Measurements from ENCODE around the gene VSIG4. TPM values are rescaled to one million over a fixed set of nuclear protein-coding genes. Genes with fewer than 3 reads are reported as not detected.

Gene VSIG4
- polyA plus RNA-seq, 1 donor = 5.7 TPM

DNA sequence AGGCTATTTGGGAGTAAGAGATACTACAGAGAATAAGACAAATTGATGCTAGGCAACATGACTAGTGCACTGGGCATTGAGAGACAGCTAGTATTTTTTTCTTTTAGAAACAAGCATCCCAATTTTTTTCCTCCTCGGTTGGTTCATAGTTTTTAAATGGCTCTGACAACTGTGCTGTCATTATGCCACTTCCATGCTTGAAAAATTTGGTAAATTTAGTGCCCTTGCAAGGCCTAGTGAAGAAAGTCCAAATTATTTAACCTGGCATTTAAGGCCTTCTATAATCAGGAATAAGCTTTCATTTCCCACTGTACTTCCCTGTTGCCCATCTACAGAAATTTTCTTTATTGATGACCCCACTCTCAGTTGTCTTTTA, 15.8 kb downstream of the VSIG4 start:
- no peak for DNase-seq

DNA sequence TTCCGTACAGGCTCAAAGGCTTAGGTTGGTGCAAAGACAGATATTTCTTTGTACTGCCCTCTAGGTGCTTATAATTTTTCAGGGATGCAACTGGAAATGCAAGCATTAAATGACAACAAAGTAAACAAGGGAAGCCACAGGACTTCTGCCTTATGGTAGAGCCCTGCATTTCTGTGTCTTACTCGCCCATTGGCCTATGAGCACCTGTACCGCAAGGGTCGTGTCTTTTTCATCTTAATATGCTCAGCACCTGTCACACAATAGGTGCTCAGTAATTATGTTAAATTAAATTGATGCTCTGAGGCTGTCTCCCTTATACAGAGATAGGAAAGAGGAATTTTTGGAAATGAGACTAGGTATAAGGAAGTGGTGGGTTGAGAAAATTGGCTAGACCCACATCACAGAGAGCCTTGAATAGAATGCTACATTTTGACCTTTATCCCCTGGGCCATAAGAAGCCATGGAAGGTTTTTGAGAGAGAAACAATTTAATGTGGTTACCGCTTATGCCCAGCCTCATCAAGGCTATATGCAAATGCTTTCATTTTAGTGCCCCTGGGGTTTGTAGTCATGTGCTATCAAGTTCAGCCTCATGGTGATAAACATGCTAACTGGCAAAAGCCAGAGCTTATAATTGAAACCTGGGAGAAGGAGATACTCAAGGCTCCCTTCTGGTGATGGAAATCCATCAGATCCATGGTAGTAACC, 16.3 kb downstream of the VSIG4 start:
- no peak for DNase-seq

DNA sequence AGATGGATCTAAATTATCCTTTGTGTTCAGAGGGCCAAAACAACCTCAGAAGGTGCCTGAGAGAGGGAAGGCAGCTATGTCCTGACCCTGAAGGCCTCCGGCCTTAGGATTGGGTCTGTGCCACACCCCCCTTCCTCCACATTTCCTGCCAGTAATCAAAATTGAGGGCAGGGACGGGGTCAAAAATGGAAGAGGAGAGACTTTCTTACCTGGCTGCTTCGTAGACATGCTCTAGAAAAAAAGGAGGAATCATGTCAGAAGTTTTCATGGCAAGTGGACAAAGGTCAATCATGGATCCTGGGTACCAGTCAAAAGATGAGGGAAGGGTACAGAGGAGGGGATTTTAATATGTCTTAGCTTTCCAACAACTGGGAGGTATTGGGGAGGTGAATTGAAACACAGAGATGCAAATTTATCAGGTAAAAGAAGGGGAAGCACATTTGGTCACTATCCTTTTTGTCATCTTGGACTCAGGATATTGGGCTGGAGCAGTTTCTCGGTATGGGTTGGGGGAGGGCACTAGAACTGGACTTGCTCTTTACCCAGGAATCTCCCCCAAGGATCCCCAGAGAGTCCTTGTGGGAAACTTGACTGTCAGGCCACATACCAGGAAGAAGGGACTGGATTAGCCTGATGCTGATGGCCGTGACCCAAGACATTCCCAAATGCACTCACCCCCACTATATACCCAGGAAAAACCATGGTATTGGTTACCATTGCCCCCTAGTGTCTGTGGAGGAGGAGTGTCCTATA, 17.1 kb downstream of the VSIG4 start:
- no peak for DNase-seq

DNA sequence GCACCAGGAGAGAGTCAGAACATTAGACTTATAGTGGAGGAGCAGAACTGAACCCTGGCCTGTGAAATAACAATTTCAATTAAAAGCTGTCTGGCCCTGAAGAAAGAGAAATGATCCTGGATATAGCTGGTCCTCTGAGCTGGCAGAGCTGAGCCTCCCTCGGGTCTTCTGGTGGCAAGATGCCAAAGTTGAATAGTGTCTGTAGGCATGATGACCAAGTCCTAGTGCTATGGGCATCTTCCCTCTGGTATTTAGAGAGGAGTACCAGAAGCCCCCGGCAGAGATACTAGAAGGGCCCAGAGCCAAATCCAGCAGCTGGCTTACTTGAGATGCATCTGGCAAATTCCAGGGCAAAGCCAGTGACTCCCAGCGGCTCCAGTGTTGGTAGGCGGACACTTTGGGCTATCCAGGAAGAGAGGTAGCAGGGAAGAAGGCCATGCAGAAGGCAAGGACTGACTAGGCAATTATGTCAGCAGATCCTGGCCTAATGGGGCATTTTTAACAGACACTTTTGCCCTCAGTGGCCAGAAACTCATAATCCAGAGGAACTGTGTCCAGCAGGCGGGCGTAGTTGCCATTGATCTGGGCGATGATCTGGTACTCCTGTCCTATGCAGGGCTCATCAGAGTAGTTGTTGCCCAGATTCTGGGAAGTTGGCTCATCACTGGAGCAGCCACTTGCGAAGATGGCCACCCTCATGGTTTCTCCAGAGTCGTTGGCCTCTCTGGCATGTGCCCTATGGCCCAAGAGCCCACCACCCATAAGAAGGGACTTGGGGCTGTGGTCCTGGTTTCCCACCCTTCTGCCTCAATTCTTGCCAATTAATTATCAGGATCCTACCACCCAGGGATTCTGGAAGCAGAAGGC, 17.9 kb downstream of the VSIG4 start:
- no peak for DNase-seq

DNA sequence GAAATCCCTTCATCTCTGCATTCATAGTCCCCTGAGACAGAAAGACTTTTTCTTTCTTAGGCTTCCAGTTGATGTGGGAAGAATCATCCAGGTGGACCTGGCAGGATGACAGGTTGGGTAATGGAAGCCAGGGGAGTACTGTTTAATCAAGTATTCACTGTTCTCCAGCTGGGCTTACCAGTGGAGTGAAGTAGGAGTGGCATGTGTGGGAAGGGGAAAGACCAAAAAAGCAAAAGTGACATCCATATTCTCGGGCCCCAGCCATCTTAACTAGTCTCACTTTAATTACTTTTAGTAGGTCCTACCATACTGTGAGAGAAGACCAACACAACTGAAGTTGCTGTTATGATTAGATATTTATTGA, 18.5 kb downstream of the VSIG4 start:
- no peak for DNase-seq

DNA sequence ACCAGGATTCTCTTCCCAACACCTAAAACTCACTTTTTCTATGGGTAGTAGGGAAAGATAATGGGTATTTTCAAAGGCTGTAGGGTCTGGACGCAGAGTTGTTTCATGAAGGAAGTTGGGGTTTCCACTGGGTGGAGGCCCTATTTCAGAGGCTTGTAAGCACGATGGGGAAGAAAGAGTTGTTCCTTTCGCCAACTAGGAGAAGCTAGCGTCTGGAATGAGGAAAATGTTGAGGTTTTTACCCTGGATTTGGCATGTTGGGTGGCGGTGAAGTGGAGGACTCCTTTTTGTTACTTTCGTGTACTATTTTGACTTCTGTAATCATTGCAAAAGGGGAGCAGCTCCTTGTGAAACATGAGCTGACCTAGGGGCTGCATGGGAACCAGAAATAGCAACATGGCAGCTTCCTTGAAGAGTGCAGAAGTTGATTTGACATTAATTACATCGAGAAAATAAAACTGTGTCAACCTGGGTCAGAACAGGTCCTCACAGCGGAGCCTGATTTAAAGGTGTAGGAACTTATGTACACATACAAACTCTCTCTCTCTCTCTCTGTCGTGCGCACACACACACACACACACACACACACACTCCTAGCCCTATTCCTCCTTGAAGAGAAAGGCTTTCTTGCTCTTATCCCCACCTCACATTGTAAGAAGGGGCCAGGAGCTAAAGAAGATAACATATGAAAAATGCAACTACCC, 19.1 kb downstream of the VSIG4 start:
- no peak for DNase-seq

DNA sequence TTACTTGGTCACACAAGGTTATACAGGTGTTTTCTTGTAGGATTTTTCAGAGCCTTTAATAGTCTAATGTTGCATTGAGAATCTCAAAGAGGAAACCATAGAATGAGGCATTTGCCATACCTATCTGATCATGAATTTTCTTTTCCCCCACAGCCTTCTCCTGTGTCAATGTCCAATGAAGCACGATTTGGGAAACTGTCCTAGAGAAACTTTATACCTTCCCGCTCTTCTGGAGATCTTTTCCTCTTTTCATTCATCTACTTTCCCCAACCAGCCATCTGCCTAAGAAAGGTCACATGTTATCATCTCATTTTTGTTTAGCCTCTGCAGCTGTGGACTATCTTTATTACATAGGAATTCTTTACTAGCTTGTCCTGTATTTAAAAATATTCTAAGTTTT, 19.9 kb downstream of the VSIG4 start:
- DNase-seq = no peak

DNA sequence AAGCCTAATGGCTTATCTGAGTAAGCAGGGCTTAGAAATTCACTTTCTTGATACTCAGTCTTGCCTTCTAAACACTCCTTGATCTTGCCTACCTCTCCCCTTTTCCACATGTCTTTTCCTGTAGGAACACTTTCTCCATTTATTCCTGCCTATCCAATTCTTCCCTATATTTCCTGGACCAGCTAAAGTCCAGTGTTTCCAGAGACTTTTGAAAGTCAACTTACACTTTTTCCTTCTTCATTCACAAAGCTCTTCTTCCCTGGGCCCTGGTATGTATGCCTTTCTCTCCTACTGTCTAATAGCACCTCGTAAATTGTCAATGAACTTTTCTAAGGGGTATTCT, 20.6 kb downstream of the VSIG4 start:
- DNase-seq = no peak

DNA sequence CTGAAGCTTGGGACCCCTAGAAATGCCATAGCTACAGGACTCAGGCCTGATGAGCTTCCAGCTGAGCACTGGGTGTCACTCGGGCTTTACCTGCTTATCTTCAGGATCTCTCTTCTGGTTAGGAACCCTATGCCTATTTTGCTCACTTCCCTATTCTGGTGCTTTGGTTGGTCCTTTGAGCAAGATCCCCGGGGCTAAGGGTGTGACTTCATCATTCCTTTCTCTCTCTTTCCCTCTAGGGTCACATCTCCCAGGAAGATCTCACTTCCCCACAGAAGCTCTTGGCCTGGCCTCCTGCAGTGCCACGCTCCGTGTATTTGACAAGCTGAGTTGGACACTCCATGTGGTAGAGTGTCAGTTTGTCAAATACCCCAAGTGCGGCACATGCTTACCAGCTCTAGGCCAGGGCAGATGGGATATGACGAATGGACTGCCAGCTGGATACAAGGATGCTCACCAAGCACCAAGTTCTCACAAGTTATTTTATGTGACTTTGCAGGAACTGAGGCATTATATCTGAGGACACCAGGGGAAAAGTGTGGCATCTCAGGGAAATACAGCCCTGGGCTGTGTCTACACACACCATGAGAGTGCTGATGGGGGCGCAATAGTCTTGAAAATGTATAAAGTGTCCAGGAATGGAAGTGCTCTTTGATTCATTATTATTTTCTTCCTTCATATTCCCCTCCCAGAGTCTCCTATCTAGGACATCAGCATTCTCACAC, 21.1 kb downstream of the VSIG4 start:
- DNase-seq = no peak

DNA sequence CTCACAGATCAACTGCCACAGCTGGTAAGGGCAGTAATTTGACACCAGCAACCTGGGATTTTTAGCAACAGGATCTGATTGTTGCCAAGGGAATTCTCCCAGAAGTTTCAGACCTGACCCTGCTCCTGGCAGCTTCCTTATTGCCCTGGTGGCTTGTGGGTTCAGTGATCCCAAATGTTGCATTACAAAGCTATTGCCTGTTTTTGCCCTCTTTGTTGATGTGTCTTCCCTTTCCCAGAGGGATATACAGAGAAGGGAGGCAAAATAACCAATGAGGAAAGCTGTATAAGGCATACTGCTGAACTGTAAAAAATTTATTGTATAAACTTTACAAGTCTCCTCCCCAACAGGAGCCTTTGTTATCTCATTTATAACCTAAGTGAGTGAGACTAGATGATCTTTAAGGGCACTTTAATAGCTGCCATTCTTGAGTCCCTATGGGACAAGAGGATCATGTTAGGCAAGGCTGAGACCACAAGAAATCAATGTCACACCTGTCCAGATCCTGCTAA, 22.2 kb downstream of the VSIG4 start:
- DNase-seq = no peak

DNA sequence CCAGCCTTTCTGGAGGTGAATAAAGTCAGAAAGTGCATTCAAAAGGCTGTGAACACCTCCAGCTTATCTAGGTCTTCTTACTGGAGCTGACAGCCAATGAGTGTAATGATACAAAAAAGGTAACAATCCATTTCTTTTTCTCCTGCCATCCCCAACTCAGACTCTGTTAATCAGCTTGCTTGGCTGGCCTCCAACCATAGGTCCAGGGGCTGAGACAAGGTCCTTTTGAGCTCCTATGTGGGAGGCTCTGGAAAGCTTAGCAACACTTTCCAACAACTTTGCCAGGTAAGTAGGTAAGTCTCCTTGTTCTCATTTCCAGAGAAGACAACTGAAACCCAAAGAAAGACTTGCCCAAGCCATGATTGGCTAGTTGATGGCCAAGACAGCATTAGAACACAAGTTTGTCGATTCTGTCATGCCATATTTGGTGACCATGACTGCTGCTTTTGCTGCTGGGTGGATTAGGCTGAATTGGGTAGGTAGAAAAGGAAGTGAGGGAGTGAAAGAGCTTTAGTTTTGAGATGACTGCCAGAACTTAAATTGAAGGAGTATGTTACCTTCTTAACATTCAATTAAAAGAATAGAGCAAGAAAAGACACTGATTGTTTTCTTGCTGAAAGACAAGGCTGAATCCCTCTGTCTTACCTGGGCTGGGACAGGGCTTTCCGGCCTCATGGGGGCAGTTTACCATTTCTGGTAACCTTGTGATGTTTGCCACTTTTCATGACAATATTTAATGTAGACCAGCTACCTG, 22.8 kb downstream of the VSIG4 start:
- no peak for DNase-seq

DNA sequence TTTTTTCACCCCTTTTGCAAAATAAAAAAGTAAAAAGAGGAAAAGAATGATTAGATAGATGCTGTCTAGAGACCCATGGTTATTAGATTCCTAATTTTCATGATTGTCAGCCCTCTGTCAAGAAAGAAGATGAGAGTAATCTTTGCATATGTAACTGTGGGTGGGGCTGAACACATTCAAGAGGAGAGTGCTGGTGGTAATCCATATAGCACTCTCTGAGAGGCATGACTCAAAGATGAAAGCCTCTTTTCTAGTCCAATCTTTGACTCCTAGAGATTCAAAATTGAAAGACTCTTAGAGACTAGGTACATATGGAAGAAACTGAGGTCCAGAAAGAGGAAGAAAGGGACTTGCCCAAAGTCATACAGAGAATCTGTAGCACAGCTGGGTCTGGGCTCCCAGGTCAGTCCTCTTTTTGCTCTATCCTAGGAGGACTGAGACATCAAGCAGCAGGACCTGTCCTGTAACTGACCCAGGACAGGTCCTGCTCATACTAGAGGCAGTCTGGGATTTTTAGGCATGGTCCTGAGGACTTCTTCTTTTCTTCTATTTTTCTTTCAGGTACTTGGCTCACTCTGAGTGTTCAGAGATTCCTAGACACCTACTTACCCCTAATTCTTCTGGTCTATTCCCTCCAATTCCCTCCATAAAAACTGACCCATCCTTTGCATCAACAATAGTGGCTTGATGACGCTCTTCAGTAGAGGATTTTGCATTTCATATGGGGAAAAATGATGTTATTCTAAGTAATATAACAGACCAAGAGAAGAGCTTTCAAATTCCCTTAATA, 23.8 kb downstream of the VSIG4 start:
- DNase-seq = no peak

DNA sequence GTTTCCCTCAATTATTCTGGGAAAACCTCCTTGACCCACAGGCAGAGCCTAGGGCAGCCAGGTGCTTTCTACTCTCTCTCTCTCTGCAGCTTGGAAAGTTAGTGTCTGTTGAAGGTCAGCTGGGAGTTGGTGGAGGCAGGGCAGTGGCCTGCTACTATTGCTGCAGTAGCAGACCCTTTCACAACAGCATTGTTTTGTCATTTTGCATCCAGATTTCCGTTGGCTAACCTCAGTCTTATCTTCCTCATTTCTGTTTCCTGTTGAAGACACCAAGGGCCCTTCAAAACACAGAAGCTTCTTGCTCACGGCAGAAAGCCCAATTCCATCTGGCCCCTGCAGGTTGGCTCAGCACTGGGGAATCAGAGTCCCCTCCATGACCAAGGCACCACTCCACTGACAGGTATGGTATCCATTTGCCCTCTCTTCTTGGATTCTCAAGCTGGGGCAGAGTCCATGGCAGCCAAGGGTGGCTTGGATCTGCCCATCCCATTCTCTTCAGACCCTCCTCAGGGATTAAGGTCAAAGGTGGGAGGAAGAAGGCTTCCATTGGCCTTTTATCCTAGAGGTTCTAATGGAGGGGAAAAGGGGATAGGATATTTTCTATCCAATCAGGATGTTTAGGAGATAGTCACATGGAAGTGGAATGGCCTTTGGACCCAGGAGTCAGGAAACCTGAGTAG, 24.6 kb downstream of the VSIG4 start:
- DNase-seq = no peak

DNA sequence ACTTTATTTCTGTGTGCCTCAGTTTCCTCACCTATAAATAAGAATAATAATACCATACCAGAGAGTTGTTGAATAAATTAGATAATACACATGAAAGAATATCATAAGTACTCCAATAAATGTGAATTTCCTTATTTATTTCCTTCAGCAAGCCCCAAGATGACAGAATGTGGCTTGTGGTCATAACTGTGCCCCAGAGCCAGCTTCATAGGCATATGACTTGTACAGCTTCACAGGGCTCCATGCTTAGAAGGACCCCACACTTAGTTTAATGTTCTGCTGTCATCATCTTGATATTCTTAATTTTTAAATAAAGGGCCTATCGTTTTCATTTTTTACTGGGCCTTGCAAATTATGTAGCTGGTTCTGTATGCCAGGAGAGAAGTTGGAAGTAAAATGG, 25.3 kb downstream of the VSIG4 start:
- DNase-seq = no peak

DNA sequence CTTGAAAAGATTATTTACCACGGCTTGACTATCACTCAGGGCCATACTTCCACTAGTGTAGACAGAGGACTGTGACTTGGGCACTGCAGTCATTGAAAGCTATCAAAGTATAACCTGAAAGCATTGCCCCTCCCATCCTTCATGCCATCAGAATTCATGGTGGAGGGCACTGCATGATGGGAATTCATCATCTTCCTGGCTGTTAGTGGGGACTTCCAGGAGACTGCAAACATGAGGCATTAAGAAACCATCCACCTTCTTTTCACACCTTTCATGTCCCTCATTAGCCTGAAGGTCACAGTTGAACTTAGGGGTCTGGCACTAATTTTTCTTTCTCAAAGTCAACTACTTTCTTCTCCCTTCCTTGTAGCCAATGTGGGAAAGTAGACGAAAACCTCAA, 25.8 kb downstream of the VSIG4 start:
- DNase-seq = no peak

DNA sequence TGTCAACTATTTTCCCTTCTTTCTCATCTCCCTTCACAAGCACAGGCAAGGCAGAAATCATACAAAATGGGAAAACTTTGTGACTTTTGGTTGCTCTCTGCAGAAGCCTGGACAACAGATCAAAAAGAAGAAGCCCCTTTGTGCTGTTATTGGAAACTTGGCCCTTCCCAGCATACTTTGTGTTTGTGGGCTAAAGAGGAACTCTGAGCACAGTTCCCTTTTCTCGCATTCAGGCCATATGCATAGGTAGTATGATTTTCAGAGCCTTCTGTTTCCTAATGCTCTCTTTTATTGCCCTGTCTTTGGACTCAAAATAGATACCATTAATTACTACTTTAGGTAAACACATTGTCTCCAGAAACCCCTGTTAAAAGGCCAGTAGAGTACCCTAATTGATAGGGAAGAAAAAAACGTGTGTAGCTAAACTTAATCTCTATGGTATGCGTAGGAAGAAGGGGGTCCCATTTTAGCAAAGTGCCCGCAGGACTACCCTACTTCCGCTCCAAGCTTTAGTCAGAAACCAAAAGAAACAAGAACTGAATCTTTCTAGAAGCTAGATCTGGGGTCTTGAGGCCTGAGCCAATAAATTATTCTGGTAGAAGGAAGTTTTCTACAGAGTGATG, 26.6 kb downstream of the VSIG4 start:
- DNase-seq = no peak

DNA sequence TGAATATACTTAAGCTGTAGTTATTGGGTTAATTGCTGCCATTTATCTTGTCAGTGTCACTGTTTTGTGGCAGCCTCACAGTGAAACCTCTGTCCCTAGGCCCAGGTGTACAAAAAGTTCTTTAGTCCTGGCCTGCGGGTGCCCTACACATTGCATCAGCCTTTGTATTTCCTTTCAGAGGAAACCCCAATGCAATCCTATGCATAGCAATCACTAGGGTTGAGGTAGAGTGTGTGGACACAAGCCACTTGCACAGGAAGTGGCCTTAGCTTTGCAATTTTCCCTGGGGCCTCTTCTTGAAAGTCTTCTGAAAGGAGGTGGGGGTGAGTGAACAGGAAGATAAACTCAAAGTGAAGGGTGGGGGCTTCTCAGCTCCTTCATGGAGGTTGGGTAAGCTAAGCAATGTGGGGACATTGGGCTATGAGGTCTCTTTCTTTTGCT, 27.8 kb downstream of the VSIG4 start:
- no peak for DNase-seq

DNA sequence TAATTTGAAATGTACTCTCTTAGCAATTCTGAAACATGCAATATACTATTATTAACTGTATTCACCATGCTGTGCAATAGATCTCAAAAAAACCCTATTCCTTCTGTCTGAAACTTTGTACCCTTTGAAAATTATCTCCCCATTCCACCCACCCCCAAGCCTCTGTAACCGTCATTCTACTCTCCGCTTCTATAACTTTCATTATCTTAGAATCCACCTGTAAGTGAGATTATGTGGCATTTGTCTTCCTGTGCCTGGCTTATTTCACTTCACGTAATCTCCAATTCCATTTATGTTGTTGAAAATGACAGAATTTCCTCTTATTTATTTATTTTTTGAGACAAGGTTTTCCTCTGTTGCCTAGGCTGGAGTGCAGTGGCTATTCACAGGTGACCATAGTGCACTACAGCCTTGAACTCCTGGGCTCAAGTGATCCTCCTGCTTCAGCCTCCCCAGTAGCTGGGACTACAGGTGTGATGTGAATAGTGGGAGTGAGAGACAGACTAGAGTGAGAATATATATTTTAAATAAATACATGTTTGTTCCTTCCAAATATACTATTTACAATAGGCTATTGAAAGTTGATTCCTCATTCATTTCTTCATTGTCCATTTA, 30.5 kb downstream of the VSIG4 start:
- DNase-seq = no peak
